Fibroblast of villous mesenchyme (primary cell): ENCODE measurements around the gene GSG1L. TPM values are rescaled to one million over a fixed set of nuclear protein-coding genes. Genes with fewer than 3 reads are reported as not detected.

ENCODE experiments used
- DNase-seq: peaks from one replicate; pipeline ENCODE4 v3.0.0-alpha.2; 2010; ENCODE audit warnings: low read depth
- H3K4me3 ChIP-seq: 2 replicates; pipeline ENCODE4 v1.5.1; 2011; ENCODE audit warnings: low read depth, mild to moderate bottlenecking, low read length
- total RNA-seq: library from RNA; depleted of rRNA; stranded (reverse); fragments of >200 nt; gene quantifications from 2 replicates; pipeline ENCODE4 v1.2.3, GENCODE V29; 2012
- TF ChIP-seq, protein P1 (sequence below): IDR thresholded peaks from 2 replicates; pipeline ENCODE4 v1.5.1; 2012; ENCODE audit warnings: low read depth, mild to moderate bottlenecking, low read length; ENCODE audit not compliant: insufficient read depth

GSG1L gene
- total RNA-seq, 1 donor: not detected

DNA sequence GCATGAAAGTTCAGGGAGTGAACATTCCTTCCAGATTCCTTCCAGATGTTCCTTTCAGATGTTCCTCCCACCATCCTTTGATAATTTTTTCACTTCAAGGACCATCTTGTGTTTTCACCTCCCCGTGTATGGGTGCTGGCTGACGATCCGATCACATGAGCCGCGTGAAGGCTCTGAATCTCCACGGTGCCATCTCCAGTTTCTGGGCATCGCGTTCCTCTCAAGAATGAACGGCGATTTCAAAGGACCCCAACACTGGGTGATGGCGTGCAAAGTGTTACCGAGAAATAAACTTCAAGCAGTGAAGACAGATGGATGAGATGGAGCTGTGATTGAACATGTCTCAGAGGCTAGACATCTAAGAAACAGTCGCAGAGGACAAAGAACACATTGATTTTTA is 245.3 kb downstream of the GSG1L start:
- H3K4me3 ChIP-seq: no peak overlapping the region
- DNase-seq: no peak
- TF ChIP-seq, protein P1, sequence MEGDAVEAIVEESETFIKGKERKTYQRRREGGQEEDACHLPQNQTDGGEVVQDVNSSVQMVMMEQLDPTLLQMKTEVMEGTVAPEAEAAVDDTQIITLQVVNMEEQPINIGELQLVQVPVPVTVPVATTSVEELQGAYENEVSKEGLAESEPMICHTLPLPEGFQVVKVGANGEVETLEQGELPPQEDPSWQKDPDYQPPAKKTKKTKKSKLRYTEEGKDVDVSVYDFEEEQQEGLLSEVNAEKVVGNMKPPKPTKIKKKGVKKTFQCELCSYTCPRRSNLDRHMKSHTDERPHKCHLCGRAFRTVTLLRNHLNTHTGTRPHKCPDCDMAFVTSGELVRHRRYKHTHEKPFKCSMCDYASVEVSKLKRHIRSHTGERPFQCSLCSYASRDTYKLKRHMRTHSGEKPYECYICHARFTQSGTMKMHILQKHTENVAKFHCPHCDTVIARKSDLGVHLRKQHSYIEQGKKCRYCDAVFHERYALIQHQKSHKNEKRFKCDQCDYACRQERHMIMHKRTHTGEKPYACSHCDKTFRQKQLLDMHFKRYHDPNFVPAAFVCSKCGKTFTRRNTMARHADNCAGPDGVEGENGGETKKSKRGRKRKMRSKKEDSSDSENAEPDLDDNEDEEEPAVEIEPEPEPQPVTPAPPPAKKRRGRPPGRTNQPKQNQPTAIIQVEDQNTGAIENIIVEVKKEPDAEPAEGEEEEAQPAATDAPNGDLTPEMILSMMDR: no peak

- TF ChIP-seq, protein P1: no peak
- DNase-seq: no peak
- H3K4me3 ChIP-seq: no peak overlapping the region
Measured at GRCh38 chr16:27817038-27817437, 246.5 kb downstream of the GSG1L start.

- no peak for DNase-seq
- no peak overlapping the region for H3K4me3 ChIP-seq
- TF ChIP-seq, protein P1: no peak
Measured at GRCh38 chr16:27816561-27816960, 247.0 kb downstream of the GSG1L start.

- H3K4me3 ChIP-seq: no peak overlapping the region
- TF ChIP-seq, protein P1: no peak
- DNase-seq: no peak
Measured at GRCh38 chr16:27813591-27813990, 249.9 kb downstream of the GSG1L start.

GRCh38 chr16:27811881-27812280 is 251.6 kb downstream of the GSG1L start:
- TF ChIP-seq, protein P1: no peak
- DNase-seq: no peak
- no peak overlapping the region for H3K4me3 ChIP-seq

- no peak overlapping the region for H3K4me3 ChIP-seq
- TF ChIP-seq, protein P1: no peak
- DNase-seq: no peak
Measured at GRCh38 chr16:27806986-27807385, 256.5 kb downstream of the GSG1L start.

DNA sequence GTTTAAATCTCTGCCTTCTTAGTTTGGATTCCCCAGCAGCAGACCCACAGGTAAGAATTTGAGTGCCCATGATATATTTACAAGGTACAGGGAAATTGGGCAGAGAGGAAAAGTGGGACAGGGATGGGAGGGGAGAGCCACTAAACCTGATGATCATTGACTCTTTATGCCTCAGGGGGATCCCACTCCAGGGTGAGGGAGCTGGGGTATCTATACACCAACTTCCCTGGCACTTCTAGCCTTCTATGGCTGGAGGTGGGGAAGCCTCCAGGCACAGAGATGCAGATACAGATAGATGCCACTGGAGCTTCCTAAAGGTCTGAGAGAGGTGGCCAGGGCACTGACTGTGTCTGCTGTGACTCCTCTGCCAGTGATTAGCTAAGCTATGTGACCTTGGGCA is 257.1 kb downstream of the GSG1L start:
- TF ChIP-seq, protein P1: no peak
- no peak overlapping the region for H3K4me3 ChIP-seq
- DNase-seq: no peak
